ENCODE results near the gene ICA1.

- TF ChIP-seq, protein P1, sequence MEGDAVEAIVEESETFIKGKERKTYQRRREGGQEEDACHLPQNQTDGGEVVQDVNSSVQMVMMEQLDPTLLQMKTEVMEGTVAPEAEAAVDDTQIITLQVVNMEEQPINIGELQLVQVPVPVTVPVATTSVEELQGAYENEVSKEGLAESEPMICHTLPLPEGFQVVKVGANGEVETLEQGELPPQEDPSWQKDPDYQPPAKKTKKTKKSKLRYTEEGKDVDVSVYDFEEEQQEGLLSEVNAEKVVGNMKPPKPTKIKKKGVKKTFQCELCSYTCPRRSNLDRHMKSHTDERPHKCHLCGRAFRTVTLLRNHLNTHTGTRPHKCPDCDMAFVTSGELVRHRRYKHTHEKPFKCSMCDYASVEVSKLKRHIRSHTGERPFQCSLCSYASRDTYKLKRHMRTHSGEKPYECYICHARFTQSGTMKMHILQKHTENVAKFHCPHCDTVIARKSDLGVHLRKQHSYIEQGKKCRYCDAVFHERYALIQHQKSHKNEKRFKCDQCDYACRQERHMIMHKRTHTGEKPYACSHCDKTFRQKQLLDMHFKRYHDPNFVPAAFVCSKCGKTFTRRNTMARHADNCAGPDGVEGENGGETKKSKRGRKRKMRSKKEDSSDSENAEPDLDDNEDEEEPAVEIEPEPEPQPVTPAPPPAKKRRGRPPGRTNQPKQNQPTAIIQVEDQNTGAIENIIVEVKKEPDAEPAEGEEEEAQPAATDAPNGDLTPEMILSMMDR (IDR thresholded peaks at IDR 0.05 in 4 of 5, conservative IDR thresholded peaks at IDR 0.05 in 1 of 5) = no peak
- TF ChIP-seq POLR2A (IDR thresholded peaks at IDR 0.05) = no peak
These were observed 29.6 kb upstream of the ICA1 start for GRCh38 chr7:8291397-8292141.

Data from gastrocnemius medialis (tissue), 4 donors.